ENCODE results near the gene PAPLN.
"Not testable (repeated sequence)": the region's sequence is repeated elsewhere in the genome, so short reads cannot be mapped to it uniquely, and the experiment has no call there.

The PAPLN gene

DNA sequence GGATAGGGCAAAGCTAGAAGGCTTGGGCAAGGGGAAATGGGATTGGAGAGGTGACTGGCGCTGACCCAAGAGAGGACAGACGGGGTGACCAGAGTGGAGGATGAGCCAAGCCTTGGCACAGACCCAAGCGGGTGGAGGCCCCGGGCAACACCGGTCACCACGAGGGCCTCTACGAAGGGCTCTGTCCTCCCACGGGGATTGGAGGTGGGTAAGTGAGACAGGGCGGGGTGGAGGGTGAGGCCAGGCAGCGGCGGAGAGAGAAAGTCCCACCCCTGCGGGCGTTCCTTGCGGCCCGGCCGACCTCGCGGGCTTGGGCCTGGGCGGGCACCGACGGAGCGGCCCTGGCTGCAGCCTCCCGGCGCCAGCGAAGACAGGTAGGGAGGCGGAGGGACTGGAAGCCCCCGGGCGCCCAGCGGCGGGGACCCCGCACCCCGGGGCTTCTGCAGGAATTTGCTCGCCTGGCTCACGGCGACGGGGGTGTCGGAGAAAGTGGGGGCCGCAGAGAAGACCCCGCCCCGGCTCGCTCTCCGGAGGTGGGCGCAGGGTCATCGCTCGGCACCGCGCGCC lies at the start of gene PAPLN:
Gene PAPLN, plus strand, starts transcription at position 288 of the 567 bp plus-strand sequence. CDS start 2,273 bp downstream, outside the sequence.
- no peak for TF ChIP-seq MYC (IDR thresholded peaks at IDR 0.05; ENCODE audit: low read depth, low read length)
- TF ChIP-seq, protein P1, sequence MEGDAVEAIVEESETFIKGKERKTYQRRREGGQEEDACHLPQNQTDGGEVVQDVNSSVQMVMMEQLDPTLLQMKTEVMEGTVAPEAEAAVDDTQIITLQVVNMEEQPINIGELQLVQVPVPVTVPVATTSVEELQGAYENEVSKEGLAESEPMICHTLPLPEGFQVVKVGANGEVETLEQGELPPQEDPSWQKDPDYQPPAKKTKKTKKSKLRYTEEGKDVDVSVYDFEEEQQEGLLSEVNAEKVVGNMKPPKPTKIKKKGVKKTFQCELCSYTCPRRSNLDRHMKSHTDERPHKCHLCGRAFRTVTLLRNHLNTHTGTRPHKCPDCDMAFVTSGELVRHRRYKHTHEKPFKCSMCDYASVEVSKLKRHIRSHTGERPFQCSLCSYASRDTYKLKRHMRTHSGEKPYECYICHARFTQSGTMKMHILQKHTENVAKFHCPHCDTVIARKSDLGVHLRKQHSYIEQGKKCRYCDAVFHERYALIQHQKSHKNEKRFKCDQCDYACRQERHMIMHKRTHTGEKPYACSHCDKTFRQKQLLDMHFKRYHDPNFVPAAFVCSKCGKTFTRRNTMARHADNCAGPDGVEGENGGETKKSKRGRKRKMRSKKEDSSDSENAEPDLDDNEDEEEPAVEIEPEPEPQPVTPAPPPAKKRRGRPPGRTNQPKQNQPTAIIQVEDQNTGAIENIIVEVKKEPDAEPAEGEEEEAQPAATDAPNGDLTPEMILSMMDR (IDR thresholded peaks at IDR 0.05; ENCODE audit: low read depth, low read length) = no peak
- no peak for TF ChIP-seq MAX (IDR thresholded peaks at IDR 0.05; ENCODE audit: low read depth, low read length)
- no peak for TF ChIP-seq POLR2A (IDR thresholded peaks at IDR 0.05; ENCODE audit: extremely low read depth, insufficient read length)
- H3K4me3 ChIP-seq (ENCODE audit: low read depth, low read length) = no peak within 1 kb of the TSS
- DNase-seq (ENCODE audit: low read depth) = peak; percentile 42

- TF ChIP-seq, protein P1 (IDR thresholded peaks at IDR 0.05; ENCODE audit: low read depth, low read length) = no peak
- no peak for TF ChIP-seq MYC (IDR thresholded peaks at IDR 0.05; ENCODE audit: low read depth, low read length)
- no peak for TF ChIP-seq MAX (IDR thresholded peaks at IDR 0.05; ENCODE audit: low read depth, low read length)
- no peak for TF ChIP-seq POLR2A (IDR thresholded peaks at IDR 0.05; ENCODE audit: extremely low read depth, insufficient read length)
- peak; percentile 18 for DNase-seq (ENCODE audit: low read depth)
- no peak overlapping the region for H3K4me3 ChIP-seq (ENCODE audit: low read depth, low read length)
These were observed 48.8 kb upstream of the PAPLN start for GRCh38 chr14:73188501-73188911.

DNA sequence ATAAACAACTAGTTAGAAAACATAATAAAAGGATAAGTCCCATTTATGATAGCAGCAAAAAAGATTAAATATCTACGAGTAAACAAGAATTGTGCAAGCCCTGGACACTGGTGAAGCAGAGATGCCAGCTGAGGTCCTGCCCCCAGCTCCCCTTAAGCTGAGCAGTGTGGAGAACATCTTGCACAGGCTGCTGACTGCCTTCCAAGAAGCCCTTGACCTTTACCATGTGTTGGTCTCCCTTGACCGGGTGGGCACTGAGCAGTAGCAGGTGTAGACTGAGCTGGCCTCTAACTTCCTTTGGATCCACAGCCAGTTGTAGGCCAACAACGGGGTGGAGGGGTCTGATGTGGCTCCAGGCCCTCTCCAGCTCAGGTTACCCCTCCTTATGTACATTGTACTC lies 47.7 kb upstream of the PAPLN start:
- H3K4me3 ChIP-seq (ENCODE audit: low read depth, low read length) = no peak overlapping the region
- TF ChIP-seq, protein P1 (IDR thresholded peaks at IDR 0.05; ENCODE audit: low read depth, low read length) = no peak
- TF ChIP-seq MYC (IDR thresholded peaks at IDR 0.05; ENCODE audit: low read depth, low read length) (no peak), MAX (IDR thresholded peaks at IDR 0.05; ENCODE audit: low read depth, low read length) (no peak), POLR2A (IDR thresholded peaks at IDR 0.05; ENCODE audit: extremely low read depth, insufficient read length) (no peak)
- no peak for DNase-seq (ENCODE audit: low read depth)

DNA sequence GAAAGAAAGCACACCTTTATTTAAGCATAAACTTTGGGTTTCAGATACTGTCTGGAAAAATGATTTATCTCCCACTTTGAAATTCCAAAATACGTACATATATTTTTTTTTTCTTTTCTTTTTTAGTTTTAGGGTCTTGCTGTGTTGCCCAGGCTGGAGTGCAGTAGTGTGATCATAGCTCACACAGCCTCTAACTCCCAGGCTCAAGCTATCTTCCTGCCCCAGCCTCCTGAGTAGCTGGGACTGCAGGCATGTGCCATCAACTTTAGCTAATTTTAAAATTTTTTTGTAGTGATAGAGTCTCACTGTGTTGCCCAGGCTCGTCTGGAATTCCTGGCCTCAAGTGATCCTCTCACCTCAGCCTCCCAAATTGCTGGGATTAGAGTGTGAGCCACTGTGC lies 45.9 kb upstream of the PAPLN start:
- no peak for DNase-seq (ENCODE audit: low read depth)
- no peak for TF ChIP-seq MYC (IDR thresholded peaks at IDR 0.05; ENCODE audit: low read depth, low read length)
- TF ChIP-seq POLR2A (IDR thresholded peaks at IDR 0.05; ENCODE audit: extremely low read depth, insufficient read length) = no peak
- TF ChIP-seq, protein P1 (IDR thresholded peaks at IDR 0.05; ENCODE audit: low read depth, low read length) = no peak
- no peak for TF ChIP-seq MAX (IDR thresholded peaks at IDR 0.05; ENCODE audit: low read depth, low read length)
- no peak overlapping the region for H3K4me3 ChIP-seq (ENCODE audit: low read depth, low read length)

- not testable (repeated sequence) for H3K4me3 ChIP-seq (ENCODE audit: low read depth, low read length); DNase-seq (ENCODE audit: low read depth)
These were observed 43.0 kb upstream of the PAPLN start for GRCh38 chr14:73194306-73194705.

- no peak overlapping the region for H3K4me3 ChIP-seq (ENCODE audit: low read depth, low read length)
- TF ChIP-seq MYC (IDR thresholded peaks at IDR 0.05; ENCODE audit: low read depth, low read length) = no peak
- TF ChIP-seq POLR2A (IDR thresholded peaks at IDR 0.05; ENCODE audit: extremely low read depth, insufficient read length) = no peak
- TF ChIP-seq MAX (IDR thresholded peaks at IDR 0.05; ENCODE audit: low read depth, low read length) = no peak
- TF ChIP-seq, protein P1 (IDR thresholded peaks at IDR 0.05; ENCODE audit: low read depth, low read length) = no peak
- DNase-seq (ENCODE audit: low read depth) = no peak
These were observed 39.1 kb upstream of the PAPLN start for GRCh38 chr14:73198253-73198652.

All from NB4 (cell line).